Endothelial cell of umbilical vein (primary cell): Measurements from ENCODE around the gene HLA-B. TPM values are rescaled to one million over a fixed set of nuclear protein-coding genes. Genes with fewer than 3 reads are reported as not detected.

Source experiments
- BruUV-seq: library from RNA; stranded (reverse); fragments of 400-500 nt; replicated peaks from 2 replicates; lab custom pipeline; 2021; lab: Mats Ljungman, UMichigan
- CTCF ChIA-PET: fragments of 300-600, 350-600 bp; sonication (Branson Sonifier 250); formaldehyde crosslinking; loops from one replicate; lab custom pipeline; 2021; ENCODE audit warnings: antibody characterized with exemption, inconsistent platforms; lab: Charles Lee
- POLR2A ChIA-PET: fragments of 300-600, 350-600 bp; sonication (Branson Sonifier 250); formaldehyde crosslinking; loops from one replicate; lab custom pipeline; 2021; ENCODE audit warnings: antibody characterized with exemption, inconsistent platforms; lab: Charles Lee
- DNase-seq: peaks from one replicate; pipeline ENCODE4 v3.0.0-alpha.2; 2011; ENCODE audit warnings: low read depth, low spot score
- FAIRE-seq: peaks from 2 replicates; lab custom pipeline; 2011; peaks lifted over from hg19 to GRCh38; lab: Jason Lieb, UNC
- H2AFZ ChIP-seq: 2 replicates; pipeline ENCODE4 v1.6.0; 2012; ENCODE audit warnings: low read depth, low read length, control low read depth, inconsistent platforms
- H3K27ac ChIP-seq: 2 replicates; pipeline ENCODE4 v1.5.1; 2011; ENCODE audit warnings: low read depth, mild to moderate bottlenecking, control low read depth, low read length, moderate library complexity; ENCODE audit not compliant: insufficient read depth
- H3K27me3 ChIP-seq, 2 experiments: 2 replicates each; pipeline versions ENCODE4 v1.6.0 to v1.6.1; 2011; ENCODE audit warnings: low read length in 2 of 2, mixed read lengths in 1 of 2; ENCODE audit not compliant: control insufficient read depth in 2 of 2, insufficient read depth in 2 of 2
- H3K36me3 ChIP-seq, 2 experiments: 2 replicates in 1 of 2; 3 replicates in 1 of 2; pipeline ENCODE4 v1.5.1; 2011; ENCODE audit warnings: low read length in 2 of 2, mild to moderate bottlenecking in 1 of 2, moderate library complexity in 1 of 2; ENCODE audit not compliant: control insufficient read depth in 2 of 2, insufficient read depth in 2 of 2; ENCODE audit errors: extremely low read depth in 1 of 2
- H3K4me1 ChIP-seq: 3 replicates; pipeline ENCODE4 v1.5.1; 2011; ENCODE audit warnings: mild to moderate bottlenecking, low read length; ENCODE audit not compliant: control insufficient read depth, insufficient read depth; ENCODE audit errors: extremely low read depth
- H3K4me2 ChIP-seq: 2 replicates; pipeline ENCODE4 v1.6.1; 2011; ENCODE audit warnings: low read length, control low read depth, mixed read lengths; ENCODE audit not compliant: insufficient read depth
- H3K4me3 ChIP-seq, 3 experiments: fragments of 200-600 bp in 1 of 3; sonication (generic), shearing (Covaris generic) in 1 of 3; replicated peaks in 1 of 3; 2 replicates each; pipeline ENCODE4 v1.5.1; 2011 to 2016; ENCODE audit warnings: control low read depth in 3 of 3, low read length in 3 of 3, mild to moderate bottlenecking in 2 of 3, inconsistent platforms in 1 of 3, low read depth in 1 of 3, moderate library complexity in 1 of 3; ENCODE audit not compliant: insufficient read depth in 1 of 3
- H3K79me2 ChIP-seq: 2 replicates; pipeline ENCODE4 v1.6.0; 2012; ENCODE audit warnings: low read length, inconsistent platforms; ENCODE audit not compliant: control insufficient read depth, insufficient read depth
- H3K9ac ChIP-seq: replicated peaks from 2 replicates; pipeline ENCODE3; 2011; ENCODE audit warnings: low read length, control low read depth; ENCODE audit not compliant: insufficient read depth; ENCODE audit errors: extremely low read depth
- H3K9me1 ChIP-seq: replicated peaks from 3 replicates; pipeline ENCODE4 v1.6.0; 2011; ENCODE audit warnings: mild to moderate bottlenecking, low read length; ENCODE audit not compliant: control insufficient read depth, insufficient read depth; ENCODE audit errors: extremely low read depth
- H3K9me3 ChIP-seq: replicated peaks from 2 replicates; pipeline ENCODE4 v1.5.1; 2012; ENCODE audit warnings: low read length, inconsistent platforms; ENCODE audit not compliant: control insufficient read depth, insufficient read depth
- H4K20me1 ChIP-seq: replicated peaks from 2 replicates; pipeline ENCODE3; 2011; ENCODE audit warnings: mild to moderate bottlenecking, low read length; ENCODE audit not compliant: control insufficient read depth, insufficient read depth; ENCODE audit errors: extremely low read depth
- CTCF ChIP-seq, 2 donors: IDR thresholded peaks; 1 replicate in 1 of 2; 2 replicates in 1 of 2; pipeline ENCODE4 v1.5.1; 2011; ENCODE audit warnings: low read length in 2 of 2, mild to moderate bottlenecking in 2 of 2, moderate library complexity in 2 of 2, control low read depth in 1 of 2, inconsistent platforms in 1 of 2, low read depth in 1 of 2; ENCODE audit not compliant: insufficient read depth in 1 of 2; ENCODE audit errors: extremely low read depth in 1 of 2
- EZH2 ChIP-seq: IDR thresholded peaks from 2 replicates; pipeline ENCODE4 v1.6.1; 2012; ENCODE audit warnings: borderline replicate concordance, low read depth, mild to moderate bottlenecking, moderate library complexity, low read length, inconsistent platforms; ENCODE audit not compliant: severe bottlenecking
- FOS ChIP-seq: IDR thresholded peaks from 2 replicates; pipeline ENCODE4 v1.6.1; 2011; ENCODE audit warnings: mild to moderate bottlenecking, low read length, moderate library complexity, borderline replicate concordance; ENCODE audit not compliant: insufficient read depth
- GATA2 ChIP-seq: IDR thresholded peaks from 2 replicates; pipeline ENCODE4 v1.7.0; 2011; ENCODE audit warnings: low read depth, mild to moderate bottlenecking, moderate library complexity, mixed read lengths, low read length; ENCODE audit not compliant: insufficient read length, insufficient read depth
- JUN ChIP-seq: IDR thresholded peaks from 2 replicates; pipeline ENCODE4 v1.6.1; 2011; ENCODE audit warnings: borderline replicate concordance, low read depth; ENCODE audit not compliant: insufficient read length, insufficient read depth
- MAX ChIP-seq: IDR thresholded peaks from 2 replicates; pipeline ENCODE4 v1.6.1; 2011; ENCODE audit not compliant: insufficient read depth, insufficient read length
- MYC ChIP-seq: IDR thresholded peaks from one replicate; pipeline ENCODE4 v1.6.1; 2011; ENCODE audit warnings: mild to moderate bottlenecking, low read depth, low read length
- POLR2A ChIP-seq: IDR thresholded peaks from 2 replicates; pipeline ENCODE4 v1.6.1; 2012; ENCODE audit warnings: low read depth, mild to moderate bottlenecking, control low read depth, low read length
- POLR2AphosphoS5 ChIP-seq: IDR thresholded peaks from 2 replicates; pipeline ENCODE4 v1.6.1; 2012; ENCODE audit warnings: low read depth, mild to moderate bottlenecking, control low read depth, low read length, moderate library complexity; ENCODE audit not compliant: insufficient read depth
- dilution Hi-C: fragments of 300-500 bp; cut with MboI; formaldehyde crosslinking; loops from one replicate; pipeline ENCODE4 v1.15.0; 2019; ENCODE audit warnings: low sequenced_read_pairs; ENCODE audit not compliant: extremely low pct_ligation_motif_present
- intact Hi-C: fragments of 100-400 bp; cut with micrococcal nuclease; formaldehyde crosslinking; loops from one replicate; pipeline ENCODE4 v1.10.0; 2022
- polyA plus RNA-seq, 4 experiments: library from polyadenylated mRNA; depleted of rRNA in 3 of 4; stranded (reverse) in 3 of 4; unstranded in 1 of 4; fragments of >200 nt; gene quantifications; 2 replicates each; pipeline versions ENCODE4 v1.2.1 to v1.2.3, GENCODE V29; 2011 to 2012; ENCODE audit warnings: missing spikeins in 1 of 4
- total RNA-seq: library from RNA; stranded (reverse); gene quantifications from 2 replicates; pipeline ENCODE4 v1.2.3, GENCODE V29; 2021

Gene HLA-B
- total and polyA plus RNA-seq, 2 donors (not counting 3 experiments of a cell fraction or from before 2014, with no cell fraction given): 119 to 126 TPM

- dilution Hi-C loops: no loop called here
- FAIRE-seq (no peak), DNase-seq (no peak)
- TSS peak; percentile 10 for BruUV-seq
- TF ChIP-seq POLR2AphosphoS5 (no peak), MYC (no peak), EZH2 (no peak), MAX (no peak), JUN (no peak), CTCF (IDR thresholded peaks at IDR 0.05; ENCODE audit: extremely low read depth in 1 of 2, insufficient read depth in 1 of 2, low read depth in 1 of 2, low read length in 2 of 2) (no peak), POLR2A (no peak), FOS (no peak), GATA2 (no peak)
- CTCF ChIA-PET: interaction anchor here (0.6 to 1.5 kb wide), 3 partner anchors 40 to 94 kb away, joined by 4 to 5 read pairs (median 4); no protein-coding TSS in a partner anchor
- Histone ChIP-seq H3K4me1 (peaks cover 28% of the 10 kb centered on the region), H4K20me1 (no peaks in the 10 kb centered on the region), H3K9me3 (no peaks in the 10 kb centered on the region), H3K27me3 (no peaks in the 10 kb centered on the region), H3K9me1 (no peaks in the 10 kb centered on the region), H2AFZ (peak overlapping the region; percentile 52), H3K79me2 (peaks cover 65% of the 10 kb centered on the region), H3K4me3 (peak overlapping the region in 2 of 3 experiments; percentile 26 to 57), H3K36me3 (no peaks in the 10 kb centered on the region), H3K27ac (peak overlapping the region; percentile 92), H3K4me2 (peak overlapping the region; percentile 87), H3K9ac (peak overlapping the region; percentile 42)
- POLR2A ChIA-PET: no interaction called here
- intact Hi-C loops: loop anchor here (5.0 kb wide), 1 partner anchor 145 kb away; the partner anchor contains the start of genes ATP6V1G2 and NFKBIL1
These were observed 45.6 kb upstream of the HLA-B start for GRCh38 chr6:31402324-31403282.
